Pons (tissue), 1 donor: ENCODE measurements around the gene DOK7.
A peak's percentile ranks its signal among the peaks of the same experiment; 100 is the strongest.

Experiments used
- DNase-seq: peaks from one replicate; pipeline ENCODE4 v3.0.0-alpha.2; 2016; ENCODE audit warnings: low spot score

DOK7 gene

DNA sequence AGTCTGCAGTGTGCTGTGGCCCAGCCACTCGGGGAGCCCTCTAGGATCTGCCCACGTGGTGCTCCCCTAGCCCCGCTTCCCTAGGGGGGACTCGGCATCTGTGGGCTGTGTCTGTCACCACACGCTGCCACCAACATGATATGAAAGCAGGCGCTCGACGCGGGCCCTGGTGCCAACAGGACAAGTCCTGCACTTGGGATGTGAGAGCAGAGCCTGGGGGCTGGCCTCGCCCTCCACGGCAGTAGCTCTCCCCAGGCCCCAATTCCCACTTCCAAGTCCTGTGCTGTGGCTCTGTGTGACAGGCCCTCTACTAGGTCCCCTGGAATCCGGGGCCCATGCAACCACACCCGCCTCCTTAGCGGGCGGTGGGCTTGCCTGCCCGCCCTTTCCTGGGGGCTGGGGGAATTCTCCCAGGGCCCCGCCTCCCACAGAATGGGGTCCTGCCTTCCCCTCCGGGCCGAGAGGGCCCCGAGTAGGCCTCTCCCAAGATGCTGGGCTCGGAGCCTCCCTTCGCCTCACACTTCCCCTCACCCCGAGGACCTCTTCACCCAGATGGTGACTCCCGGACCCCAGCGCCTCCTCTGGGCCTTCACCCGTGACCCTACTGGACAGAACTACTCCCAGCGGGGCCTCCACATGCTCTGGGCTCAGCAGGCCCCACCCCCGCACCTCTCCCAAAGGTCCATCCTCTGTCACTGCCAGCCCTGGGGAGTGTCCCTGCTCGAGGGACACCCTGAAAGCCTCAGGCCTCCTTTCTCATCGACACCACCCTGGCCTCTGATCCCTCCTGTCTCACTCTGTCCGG is 57.9 kb downstream of the DOK7 start:
- no peak for DNase-seq

DNA sequence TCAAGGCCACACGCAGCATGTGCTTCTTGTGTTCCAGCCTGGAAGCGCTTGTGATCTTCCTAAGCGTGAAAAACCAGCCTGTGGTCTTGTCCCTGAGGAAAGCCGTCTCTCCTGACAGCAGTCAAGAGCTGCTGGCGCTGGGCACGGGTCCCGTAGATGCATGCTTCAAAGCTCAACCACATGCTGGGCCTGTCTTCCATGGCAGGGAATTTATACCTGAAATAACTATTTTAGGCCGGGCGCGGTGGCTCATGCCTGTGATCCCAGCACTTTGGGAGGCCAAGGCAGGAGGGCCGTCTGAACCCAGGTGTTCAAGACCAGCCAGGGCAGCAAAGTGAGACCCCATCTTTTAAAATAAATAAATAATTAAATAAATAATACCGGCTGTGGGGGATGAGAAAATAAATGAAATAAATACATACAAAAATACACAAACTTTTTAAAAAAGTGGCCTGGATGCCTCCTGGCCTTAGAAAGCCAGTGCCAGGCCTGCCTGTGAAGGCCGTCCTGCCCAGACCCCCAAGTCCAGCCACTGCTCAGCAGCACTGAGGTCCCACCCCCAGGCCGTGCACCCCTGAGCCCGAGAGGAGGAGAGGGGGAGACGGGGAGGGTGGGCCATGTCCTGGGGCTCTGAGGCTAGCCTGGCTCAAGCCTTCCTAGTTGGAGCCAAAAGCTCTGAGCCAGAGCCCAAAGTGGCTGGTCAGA is 58.7 kb downstream of the DOK7 start:
- DNase-seq, result no peak

DNA sequence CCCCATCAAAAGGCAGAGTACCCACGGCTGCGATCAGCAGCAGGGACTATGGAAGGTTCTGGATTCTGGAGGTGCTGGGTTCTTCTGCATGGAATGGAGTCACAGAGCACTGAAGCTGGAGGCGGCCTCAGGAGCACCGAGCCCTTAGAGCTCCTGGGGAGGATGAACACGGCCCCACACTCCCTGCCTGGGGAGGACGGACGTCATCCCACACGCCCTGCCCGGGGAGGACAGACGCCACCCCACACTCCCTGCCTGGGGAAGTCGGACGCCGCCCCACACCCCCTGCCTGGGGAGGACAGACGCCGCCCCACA is 59.2 kb downstream of the DOK7 start:
- DNase-seq, result no peak

DNA sequence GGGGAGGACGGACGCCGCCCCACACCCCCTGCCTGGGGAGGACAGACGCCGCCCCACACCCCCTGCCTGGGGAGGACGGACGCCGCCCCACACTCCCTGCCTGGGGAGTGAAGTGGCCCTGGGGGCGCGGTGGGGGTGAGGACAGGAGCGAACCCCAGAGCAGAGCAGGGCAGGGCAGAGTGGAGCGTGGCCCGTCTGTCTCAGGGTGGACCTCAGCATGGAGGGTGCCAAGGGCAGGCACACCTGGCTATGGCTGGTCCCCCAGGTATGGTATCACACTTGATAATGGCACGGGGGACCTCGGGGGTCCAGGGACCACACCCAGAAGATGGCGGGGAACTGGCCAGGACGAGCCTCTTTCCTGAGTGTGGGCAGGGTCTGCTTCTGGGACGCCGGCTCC is 59.5 kb downstream of the DOK7 start:
- DNase-seq, result no peak

DNA sequence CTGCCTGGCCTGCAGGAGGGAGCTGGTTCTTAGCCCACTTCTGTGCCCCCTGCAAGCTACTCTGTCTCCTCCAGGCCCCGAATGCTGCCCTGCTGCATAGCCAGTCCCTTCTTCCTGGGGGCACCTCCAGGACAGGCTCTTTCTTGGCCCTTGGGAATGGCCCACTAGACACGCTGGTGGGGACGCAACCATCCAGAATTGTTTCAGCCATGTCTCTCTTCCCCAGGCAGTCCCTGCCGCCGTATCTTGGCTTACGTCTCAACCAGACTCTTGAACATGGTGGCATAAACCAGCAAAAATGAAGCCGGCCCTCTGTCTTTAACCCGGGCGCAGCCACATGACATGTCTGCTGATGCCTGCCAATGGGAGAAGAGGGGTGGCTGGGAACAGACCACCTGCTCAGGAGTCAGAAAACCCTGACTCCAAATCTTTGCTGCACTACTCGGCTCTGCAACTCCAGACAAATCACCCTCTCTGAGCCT is 60.1 kb downstream of the DOK7 start:
- no peak for DNase-seq

DNA sequence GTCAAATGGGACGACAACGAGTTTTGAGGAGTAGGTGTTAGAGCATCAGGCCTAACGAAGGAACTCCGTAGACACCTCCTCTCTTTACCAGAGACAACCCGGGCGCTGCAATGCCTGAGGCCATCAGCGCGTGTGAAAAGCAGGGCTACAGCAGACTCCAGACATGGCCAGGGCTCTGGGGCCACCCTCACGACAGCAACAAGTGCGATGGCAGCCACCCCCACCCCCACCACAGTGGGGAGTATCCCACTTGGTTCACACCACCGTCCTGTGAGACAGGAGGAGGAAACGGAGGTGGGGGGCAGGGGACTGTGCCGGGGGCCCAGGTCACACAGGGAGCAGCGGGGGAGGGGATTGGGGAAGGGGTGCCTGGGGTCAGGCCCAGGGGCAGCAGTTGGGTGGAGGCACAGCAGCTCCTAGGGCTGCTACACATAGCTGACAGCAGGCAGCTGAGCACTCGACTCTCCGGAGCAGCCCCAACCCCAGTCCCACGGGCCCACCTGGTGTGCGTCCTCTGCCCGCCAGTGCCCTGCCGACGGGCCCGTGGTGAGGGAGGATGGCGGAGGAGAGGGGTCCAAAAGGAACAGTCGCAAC is 60.6 kb downstream of the DOK7 start:
- DNase-seq, result no peak

DNA sequence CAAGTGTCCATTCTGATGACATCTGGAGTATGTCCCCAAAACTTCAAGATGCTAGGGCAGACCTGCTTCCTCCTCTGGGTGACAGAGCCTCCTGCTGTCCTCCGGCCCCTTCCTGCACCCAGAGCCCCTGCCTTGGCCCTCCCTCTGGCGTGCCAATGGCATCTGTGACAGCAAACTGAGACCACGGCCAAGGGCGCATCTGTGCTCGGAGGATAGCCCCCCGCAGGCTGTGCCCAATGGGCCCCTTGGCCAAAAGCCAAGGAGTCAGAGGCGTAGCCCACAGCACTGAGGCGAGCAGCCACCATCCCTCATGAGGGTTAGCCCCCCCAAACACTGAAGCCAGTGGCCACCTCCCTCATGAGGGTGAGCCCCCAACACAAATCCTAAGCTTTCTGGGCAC is 61.2 kb downstream of the DOK7 start:
- no peak for DNase-seq

DNA sequence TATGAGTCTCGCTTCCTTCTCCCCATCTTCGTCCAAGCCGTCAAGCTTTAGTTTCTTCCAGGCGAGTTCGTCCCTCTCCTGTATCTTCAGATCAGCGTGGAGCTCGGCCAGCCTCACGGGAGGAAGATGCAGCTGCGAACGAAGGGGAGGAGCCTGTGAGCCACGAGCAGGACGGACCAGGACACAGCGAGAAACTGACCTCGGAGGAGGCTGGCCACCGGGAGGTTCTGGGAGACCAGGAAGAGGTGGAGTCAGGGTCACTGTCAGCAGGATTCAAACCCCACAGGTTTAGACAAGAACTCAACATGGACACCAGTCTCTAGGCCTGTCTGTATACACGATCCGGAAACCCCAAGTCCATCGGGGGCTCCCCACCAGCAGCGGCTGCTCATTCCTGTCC is 61.8 kb downstream of the DOK7 start:
- DNase-seq, result no peak

DNA sequence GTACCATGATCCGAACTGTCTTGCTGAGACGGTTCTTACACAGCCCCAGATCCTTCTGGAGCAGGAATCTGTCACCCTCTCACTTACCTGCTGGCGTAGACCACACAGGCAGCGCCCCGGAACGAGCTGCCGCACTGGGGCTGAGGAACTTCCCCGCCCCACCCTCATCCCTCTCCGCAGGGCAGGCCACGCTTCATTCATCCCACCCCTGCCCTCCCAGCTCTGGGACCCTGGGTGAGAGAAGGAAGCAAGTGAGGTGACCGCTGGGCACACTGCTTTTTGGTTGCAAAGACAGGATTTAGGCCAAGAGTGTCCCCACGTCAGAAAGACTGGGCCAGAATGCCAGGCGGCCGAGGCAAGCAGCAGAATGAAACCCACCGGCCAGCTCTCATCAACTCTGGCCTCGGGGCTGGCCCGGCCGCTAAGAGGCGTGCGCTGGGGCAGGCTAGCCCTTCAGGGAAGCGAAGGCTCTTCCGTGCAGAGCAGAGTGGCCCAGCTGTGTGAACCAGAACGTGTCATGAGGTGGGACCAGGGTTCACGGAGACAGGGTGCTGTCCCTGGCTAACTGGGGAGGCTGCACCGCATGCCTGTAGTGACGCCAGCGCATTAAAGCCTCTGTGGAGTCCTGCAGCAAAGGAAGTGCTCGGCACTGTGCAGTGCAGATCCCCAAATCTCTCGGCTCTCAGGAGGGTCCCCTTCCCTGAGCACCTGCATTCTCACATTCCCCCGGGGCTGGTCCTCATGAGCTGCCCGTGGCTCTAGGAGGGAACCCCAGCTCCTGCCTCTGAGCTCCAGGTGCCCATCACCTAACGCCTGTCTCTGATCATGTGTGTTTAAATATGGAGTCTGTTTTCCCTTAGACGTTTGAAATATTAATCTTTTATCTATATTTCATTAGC is 62.7 kb downstream of the DOK7 start:
- no peak for DNase-seq

DNA sequence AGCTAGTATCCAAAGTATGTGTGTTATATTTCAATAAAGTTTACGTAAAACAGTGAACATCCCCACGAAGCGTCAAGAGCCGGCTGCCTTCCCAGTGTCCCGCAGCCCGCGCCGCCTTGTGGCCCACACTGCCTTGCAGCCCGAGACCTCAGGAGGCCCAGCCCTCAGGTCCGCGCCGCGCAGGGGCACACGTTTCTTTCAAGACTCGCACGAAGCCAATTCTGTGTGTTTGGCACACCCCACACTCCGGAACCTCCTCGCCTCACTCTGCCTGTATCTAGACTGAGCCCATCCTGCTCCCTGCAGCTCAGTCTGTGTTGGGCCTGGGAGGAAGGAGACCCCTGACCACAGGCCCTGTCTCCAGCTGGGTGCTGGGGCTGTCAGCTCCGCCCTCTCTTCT is 63.4 kb downstream of the DOK7 start:
- no peak for DNase-seq

DNA sequence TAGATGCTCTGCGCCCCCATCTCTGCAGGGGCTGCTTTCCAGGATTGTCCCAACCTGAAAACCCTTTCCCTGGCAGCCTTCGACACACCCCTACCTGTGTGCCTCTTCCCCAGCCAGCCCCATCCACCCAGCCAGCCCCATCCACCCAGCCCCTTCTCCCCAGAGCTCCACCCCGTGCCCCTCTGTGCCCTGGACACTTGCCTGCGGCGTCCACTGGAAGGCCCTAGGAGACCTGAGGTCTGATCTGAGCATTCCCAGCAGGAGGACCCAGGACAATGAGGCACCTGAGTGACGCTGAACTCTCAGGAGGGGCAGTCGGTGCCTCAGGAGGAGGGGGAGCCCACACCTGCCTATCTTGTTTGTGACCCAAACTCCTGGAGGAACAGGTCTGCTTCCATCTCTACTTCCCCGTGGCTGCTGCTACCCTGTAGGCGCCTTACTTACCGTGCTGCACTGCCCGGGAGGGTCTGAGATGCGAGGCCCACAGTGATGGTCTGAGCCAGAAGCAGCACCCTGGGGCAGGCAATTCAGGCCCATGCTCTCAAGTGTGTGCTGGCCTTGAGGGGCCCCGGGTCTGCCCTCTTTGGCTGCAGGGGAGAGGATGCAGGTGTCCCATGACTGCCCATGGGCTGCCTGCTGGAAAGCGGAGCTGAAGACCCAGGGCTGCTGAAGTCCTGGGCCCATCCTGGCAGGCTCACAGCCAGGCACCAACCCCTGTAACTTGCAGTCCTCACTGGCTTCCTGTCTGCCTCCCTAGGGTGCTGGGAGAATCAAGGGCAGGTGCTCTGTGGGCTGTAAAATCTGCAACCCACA is 64.2 kb downstream of the DOK7 start:
- DNase-seq, result no peak

DNA sequence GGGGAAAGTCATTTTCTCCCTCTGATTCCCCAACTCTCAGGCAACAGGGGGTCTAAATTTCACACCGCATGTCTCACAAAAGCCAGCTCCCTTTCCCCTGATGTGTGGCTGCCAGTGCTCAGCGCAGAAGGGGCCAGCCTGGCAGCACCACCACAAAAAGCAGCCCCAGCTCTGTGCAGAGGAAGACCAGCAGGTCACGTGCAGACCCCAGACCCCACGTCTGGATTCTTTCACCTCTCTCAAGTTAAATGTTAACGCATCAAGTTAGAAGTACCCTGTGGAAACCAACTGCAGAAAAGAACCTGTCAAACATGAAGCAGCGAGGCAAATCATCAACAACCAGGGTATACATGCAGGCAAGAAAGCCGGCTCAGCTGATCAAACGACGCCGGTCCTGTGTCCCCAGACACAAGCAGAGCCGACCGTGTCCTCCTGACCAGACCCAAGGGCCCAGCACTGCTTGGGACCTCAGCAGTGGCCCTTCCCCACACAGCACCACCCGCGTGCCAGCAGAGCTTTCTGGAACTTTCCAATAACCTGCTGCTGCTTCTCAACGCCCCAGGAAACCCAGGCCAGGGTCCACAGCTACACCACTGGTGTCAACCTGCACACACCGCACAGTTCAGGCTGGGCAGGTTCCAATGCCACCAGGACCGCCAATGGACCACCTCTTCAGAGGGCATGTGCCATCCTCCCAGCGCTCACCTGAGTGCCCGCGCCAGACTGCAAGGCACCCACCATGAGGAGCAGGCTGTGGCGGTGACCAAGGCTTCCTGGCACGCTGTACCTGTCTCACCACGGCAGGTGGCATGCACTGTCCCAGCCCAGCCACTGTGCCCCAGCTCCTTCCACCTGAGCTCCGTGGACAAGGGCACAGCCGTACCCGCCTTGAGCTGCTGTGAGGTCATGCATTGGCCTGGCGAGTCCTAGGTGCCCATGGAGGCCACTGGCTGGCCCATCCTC is 65.1 kb downstream of the DOK7 start:
- no peak for DNase-seq

DNA sequence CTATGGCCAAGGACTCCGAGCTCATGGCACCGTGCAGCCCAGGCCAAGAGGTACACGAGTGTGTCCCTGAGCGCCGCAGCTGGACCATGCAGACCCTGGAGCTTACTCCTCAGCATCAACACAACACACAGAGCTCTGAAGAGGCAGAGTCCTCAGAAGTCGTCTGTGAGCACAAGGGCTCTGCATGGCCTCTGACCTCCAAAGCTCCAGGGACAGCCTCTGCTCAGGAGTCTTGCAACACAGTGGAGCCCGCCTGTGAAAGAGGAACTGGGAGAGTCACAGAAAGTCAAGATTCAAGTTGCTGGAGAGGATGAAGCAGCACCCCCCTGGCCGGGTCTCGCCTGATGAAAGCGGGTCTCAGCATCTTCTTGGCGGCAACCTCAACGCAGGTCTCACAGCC is 66.3 kb downstream of the DOK7 start:
- peak; percentile 70 for DNase-seq

DNA sequence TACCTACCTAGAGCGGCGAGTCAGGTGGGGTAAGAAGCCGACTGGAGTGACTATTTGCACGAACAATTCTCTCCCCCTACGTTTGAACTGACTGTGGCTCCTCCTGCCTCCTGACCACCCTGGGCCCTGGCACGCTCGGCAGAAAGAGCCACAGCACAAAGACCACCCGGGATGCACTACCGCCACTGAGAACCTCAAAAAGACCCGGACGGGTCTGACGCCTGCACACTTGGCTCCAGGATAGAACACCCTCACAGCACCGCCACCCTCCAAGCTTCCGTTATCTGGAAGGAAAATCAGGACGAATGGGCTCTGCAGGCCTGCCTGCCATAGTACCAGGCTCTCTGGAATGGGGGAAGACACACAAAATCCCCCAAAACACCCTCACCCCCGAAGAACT is 66.9 kb downstream of the DOK7 start:
- no peak for DNase-seq

DNA sequence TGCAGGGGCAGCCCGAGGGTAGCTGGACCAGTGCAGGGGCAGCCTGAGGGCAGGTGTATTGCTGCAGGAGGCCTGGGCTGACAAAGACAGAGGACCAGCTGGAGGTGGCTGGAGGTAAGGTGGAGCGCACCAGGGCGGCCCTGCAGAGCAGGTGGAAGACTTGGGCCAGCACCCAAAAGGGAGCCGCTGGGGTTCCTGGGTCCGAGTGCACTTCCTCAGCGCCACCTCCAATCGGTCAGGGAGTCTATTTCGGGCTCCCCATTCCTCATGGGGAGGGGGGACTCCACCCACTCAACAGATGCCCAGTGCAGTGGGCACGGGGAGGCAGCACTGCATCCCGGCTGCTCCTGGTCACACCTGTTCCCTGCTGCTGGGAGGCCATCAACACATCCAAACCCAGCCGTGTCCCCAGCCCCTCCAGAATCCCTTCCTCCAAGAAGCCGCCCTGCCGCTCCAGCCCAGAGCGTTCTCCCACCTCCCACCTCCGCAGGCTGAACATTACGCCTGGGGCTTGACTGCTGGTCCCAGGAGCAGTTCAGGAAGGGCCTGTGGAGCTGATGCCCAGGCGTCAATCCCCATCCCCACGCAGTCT is 67.7 kb downstream of the DOK7 start:
- DNase-seq, result no peak

DNA sequence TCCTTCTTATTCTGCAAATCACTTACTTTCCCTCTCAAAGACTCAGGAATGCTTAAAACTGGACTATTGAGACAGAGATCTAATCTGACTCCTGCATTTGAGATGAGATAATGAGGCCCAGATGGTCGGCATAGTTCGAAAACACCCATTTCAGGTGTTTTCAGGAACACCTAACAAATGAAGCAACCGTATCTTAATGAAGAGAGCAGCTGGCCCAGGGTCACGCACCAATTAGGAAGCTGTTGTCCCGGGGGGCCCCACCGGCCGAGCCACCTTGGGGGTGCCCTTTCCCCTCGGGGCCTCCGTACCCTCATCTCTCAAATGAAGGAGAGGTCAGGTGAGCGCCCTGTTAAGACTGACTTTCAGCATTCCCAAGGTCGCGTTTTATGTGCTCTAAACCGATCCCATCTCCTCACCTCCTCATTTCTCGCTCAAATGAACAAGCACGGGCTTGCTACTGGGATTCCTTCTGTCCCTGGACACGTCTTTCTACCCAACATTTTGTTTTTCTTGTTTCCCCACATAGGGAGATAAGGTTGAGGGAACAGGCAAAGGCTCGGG is 68.3 kb downstream of the DOK7 start:
- DNase-seq, result no peak

DNA sequence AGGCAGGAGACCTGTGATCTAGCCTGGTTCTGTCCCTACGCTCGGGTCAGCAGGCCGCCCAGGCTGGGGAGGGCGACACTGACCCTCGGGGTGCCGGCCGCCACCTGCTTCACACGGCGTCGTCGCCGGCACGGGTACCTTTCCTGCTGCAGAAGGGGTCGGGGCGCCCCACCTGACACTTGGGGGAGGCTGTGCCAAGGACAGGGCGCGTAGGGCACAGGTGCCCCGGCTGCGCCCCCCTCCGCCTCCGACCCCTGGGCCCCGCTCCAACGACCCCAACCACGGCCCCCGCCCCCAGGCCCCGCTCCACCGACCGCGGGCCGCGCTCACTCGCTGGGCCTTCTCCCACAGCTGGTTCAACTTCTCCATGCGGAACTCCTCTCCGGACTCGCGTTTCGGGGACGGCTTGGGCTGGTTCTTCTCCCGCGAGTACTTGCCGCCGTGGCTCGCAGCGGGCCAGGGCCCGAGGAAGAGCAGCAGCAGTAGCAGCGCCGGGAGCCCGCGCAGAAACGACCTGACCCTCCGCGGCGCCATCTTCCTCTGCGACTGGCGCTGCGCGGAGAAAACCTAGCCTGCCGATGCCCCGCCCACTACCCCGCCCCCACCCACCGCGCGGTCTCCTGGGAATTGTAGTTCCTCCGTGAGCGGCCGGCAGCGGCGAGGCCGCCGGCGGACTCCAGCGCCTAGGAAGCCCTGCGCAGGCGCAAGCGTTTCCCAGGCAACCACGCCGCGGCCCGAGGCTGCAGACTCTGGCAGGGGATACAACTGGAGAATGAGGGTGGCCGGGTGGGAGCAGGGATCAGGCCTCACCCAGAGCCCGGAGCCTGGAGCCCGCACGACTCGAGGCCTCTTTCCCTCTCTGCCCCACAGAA is 69.0 kb downstream of the DOK7 start, which contains the start of gene LRPAP1:
TSS of gene LRPAP1 (minus strand) at position 544 of the 872 bp plus-strand sequence. CDS start at position 534, 10 bp downstream.
- DNase-seq, result peak; percentile 91

DNA sequence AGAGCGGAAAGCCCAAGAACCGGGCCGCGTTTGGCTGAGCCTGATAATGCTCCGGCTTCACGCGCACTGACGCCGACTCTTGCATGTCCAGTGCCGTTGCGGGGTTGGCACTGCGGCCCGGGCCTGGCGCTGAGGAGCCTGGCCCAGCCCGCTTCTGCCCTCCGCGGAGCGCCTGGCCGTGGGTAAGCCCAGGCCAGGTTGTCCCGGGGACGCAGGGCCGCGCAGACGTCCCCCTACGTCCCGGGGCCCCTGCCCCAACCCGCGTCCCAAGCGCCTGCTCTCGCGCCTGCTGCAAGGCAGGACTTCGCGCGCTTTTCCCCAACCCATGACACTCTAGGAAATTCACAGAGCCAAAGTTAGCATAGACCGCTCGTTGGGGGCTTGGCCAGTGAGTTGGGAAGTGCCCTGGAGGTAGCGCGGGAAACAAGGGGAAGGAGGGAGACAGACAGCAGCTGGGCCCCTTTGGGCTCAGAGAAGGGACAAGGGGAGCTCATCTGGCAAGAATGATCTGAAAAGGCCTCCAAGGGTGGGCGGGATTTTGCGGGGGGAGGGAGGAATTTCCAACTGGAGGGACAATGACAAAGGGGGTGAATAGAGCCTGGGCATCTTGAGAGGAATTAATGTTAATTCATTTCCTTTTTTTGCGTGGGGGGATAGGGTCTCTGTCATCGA is 69.8 kb downstream of the DOK7 start:
- DNase-seq, result no peak
